Activated T-helper 2 cell treated with anti-CD3 and anti-CD28 coated beads, Interferon-gamma antibody, Interleukin-2, Interleukin-4, amounts not matched to agents 10 μg/mL and 5 μg/mL and 100 μg/mL, durations not matched to agents 14 hours and 24 hours and 36 hours (primary cell): ENCODE measurements around the gene SPRTN. TPM values are rescaled to one million over a fixed set of nuclear protein-coding genes. Genes with fewer than 3 reads are reported as not detected.

Experiments used
- DNase-seq: peaks from one replicate; pipeline ENCODE4 v3.0.0; 2021; ENCODE audit warnings: low spot score
- H3K27ac Mint-ChIP-seq: one replicate; pipeline ENCODE4 v1.8.0; 2021; ENCODE audit warnings: mixed read lengths
- H3K27me3 Mint-ChIP-seq: one replicate; pipeline ENCODE4 v1.8.0; 2021; ENCODE audit warnings: low read depth, mixed read lengths
- H3K36me3 Mint-ChIP-seq: one replicate; pipeline ENCODE4 v1.8.0; 2021; ENCODE audit warnings: low read depth, mixed read lengths
- H3K4me1 Mint-ChIP-seq: one replicate; pipeline ENCODE4 v1.8.0; 2021; ENCODE audit warnings: low read depth, mixed read lengths
- H3K4me3 Mint-ChIP-seq: one replicate; pipeline ENCODE4 v1.8.0; 2021; ENCODE audit warnings: low read depth, mild to moderate bottlenecking, moderate library complexity, mixed read lengths
- H3K9me3 Mint-ChIP-seq: one replicate; pipeline ENCODE4 v1.8.0; 2021; ENCODE audit warnings: mixed read lengths
- intact Hi-C: fragments of 100-400 bp; cut with micrococcal nuclease; formaldehyde crosslinking; loops from one replicate; pipeline ENCODE4 v1.15.1; 2023
- total RNA-seq: library from RNA; stranded (reverse); gene quantifications from 2 replicates; pipeline ENCODE4 v1.2.3, GENCODE V29; 2022

SPRTN gene
- total RNA-seq, 1 donor from 2014 or later = 11.9 TPM

GRCh38 chr1:231322880-231323530, 15.1 kb upstream of the SPRTN start:
- H3K27ac Mint-ChIP-seq = no peak overlapping the region
- no peak for DNase-seq
- peaks cover 1% of the 10 kb centered on the region for H3K27me3 Mint-ChIP-seq
- no peaks in the 10 kb centered on the region for H3K36me3 Mint-ChIP-seq
- no peaks in the 10 kb centered on the region for H3K4me1 Mint-ChIP-seq
- H3K9me3 Mint-ChIP-seq = no peaks in the 10 kb centered on the region
- H3K4me3 Mint-ChIP-seq = no peak overlapping the region
- intact Hi-C loops = no loop called here

- no peaks in the 10 kb centered on the region for H3K4me1 Mint-ChIP-seq
- no peak overlapping the region for H3K4me3 Mint-ChIP-seq
- no peaks in the 10 kb centered on the region for H3K9me3 Mint-ChIP-seq
- H3K27me3 Mint-ChIP-seq = peaks cover 1% of the 10 kb centered on the region
- H3K36me3 Mint-ChIP-seq = no peaks in the 10 kb centered on the region
- intact Hi-C loops = no loop called here
- H3K27ac Mint-ChIP-seq = no peak overlapping the region
- DNase-seq = no peak
Measured at GRCh38 chr1:231324660-231325059, 13.4 kb upstream of the SPRTN start.

GRCh38 chr1:231326248-231326647, 11.8 kb upstream of the SPRTN start:
- intact Hi-C loops = no loop called here
- Mint-ChIP-seq H3K36me3 (no peaks in the 10 kb centered on the region), H3K27me3 (peaks cover 1% of the 10 kb centered on the region), H3K27ac (no peak overlapping the region), H3K9me3 (no peaks in the 10 kb centered on the region), H3K4me1 (no peaks in the 10 kb centered on the region), H3K4me3 (no peak overlapping the region)
- DNase-seq = no peak

GRCh38 chr1:231327617-231328016, 10.5 kb upstream of the SPRTN start:
- intact Hi-C loops = no loop called here
- Mint-ChIP-seq H3K36me3 (peaks cover 2% of the 10 kb centered on the region), H3K4me1 (no peaks in the 10 kb centered on the region), H3K27ac (no peak overlapping the region), H3K9me3 (no peaks in the 10 kb centered on the region), H3K27me3 (peaks cover 1% of the 10 kb centered on the region), H3K4me3 (no peak overlapping the region)
- DNase-seq = no peak

GRCh38 chr1:231329483-231329882, 8.6 kb upstream of the SPRTN start:
- Mint-ChIP-seq H3K4me1 (peaks cover 10% of the 10 kb centered on the region), H3K4me3 (no peak overlapping the region), H3K9me3 (no peaks in the 10 kb centered on the region), H3K36me3 (peaks cover 12% of the 10 kb centered on the region), H3K27ac (no peak overlapping the region), H3K27me3 (no peaks in the 10 kb centered on the region)
- no peak for DNase-seq
- intact Hi-C loops = no loop called here

GRCh38 chr1:231332761-231333160, 5.3 kb upstream of the SPRTN start:
- peaks cover 30% of the 10 kb centered on the region for H3K36me3 Mint-ChIP-seq
- DNase-seq = no peak
- H3K4me3 Mint-ChIP-seq = no peak overlapping the region
- H3K4me1 Mint-ChIP-seq = peaks cover 25% of the 10 kb centered on the region
- H3K9me3 Mint-ChIP-seq = no peaks in the 10 kb centered on the region
- H3K27me3 Mint-ChIP-seq = peaks cover 1% of the 10 kb centered on the region
- intact Hi-C loops = no loop called here
- H3K27ac Mint-ChIP-seq = no peak overlapping the region

GRCh38 chr1:231334079-231334666, 3.9 kb upstream of the SPRTN start:
- DNase-seq = no peak
- Mint-ChIP-seq H3K27me3 (peaks cover 2% of the 10 kb centered on the region), H3K27ac (no peak overlapping the region), H3K36me3 (peaks cover 33% of the 10 kb centered on the region), H3K4me3 (peak overlapping the region; percentile 51), H3K4me1 (peaks cover 28% of the 10 kb centered on the region), H3K9me3 (no peaks in the 10 kb centered on the region)
- intact Hi-C loops = no loop called here

- Mint-ChIP-seq H3K27ac (no peak overlapping the region), H3K36me3 (peaks cover 38% of the 10 kb centered on the region), H3K27me3 (peaks cover 2% of the 10 kb centered on the region), H3K4me1 (peaks cover 34% of the 10 kb centered on the region), H3K9me3 (no peaks in the 10 kb centered on the region), H3K4me3 (peak overlapping the region; percentile 39)
- DNase-seq = no peak
- intact Hi-C loops = loop anchor here (5.0 kb wide), 2 partner anchors 267 to 468 kb away; partner anchors contain the start of gene C1orf198
Measured at GRCh38 chr1:231334952-231335351, 3.1 kb upstream of the SPRTN start.

- Mint-ChIP-seq H3K27ac (no peak overlapping the region), H3K27me3 (peaks cover 2% of the 10 kb centered on the region), H3K9me3 (no peaks in the 10 kb centered on the region), H3K4me3 (peak overlapping the region; percentile 99), H3K36me3 (peaks cover 44% of the 10 kb centered on the region), H3K4me1 (peaks cover 42% of the 10 kb centered on the region)
- intact Hi-C loops = loop anchor here (5.0 kb wide), 2 partner anchors 266 to 469 kb away; partner anchors contain the start of gene C1orf198
- no peak for DNase-seq
Measured at GRCh38 chr1:231335663-231336602, 2.2 kb upstream of the SPRTN start.

- H3K9me3 Mint-ChIP-seq = no peaks in the 10 kb centered on the region
- peaks cover 2% of the 10 kb centered on the region for H3K27me3 Mint-ChIP-seq
- intact Hi-C loops = loop anchor here (1.0 to 5.0 kb wide), 3 partner anchors 191 to 470 kb away; partner anchors contain the start of genes C1orf198 and TSNAX
- H3K4me1 Mint-ChIP-seq = peaks cover 42% of the 10 kb centered on the region
- peak overlapping the region; percentile 99 for H3K4me3 Mint-ChIP-seq
- H3K27ac Mint-ChIP-seq = peak overlapping the region; percentile 99
- DNase-seq = no peak
- peaks cover 52% of the 10 kb centered on the region for H3K36me3 Mint-ChIP-seq
Measured at GRCh38 chr1:231337043-231337471, 1.0 kb upstream of the SPRTN start.

GRCh38 chr1:231337472-231338269, 422 bp upstream of the SPRTN start, which contains the start of gene EXOC8:
Gene EXOC8, minus strand, starts transcription at chr1:231337852. Its CDS starts 107 bp downstream, at chr1:231337745.
- H3K27ac Mint-ChIP-seq = peak within 1 kb of the TSS; percentile 99
- H3K36me3 Mint-ChIP-seq = peaks cover 51% of the 10 kb centered on the region
- peaks cover 2% of the 10 kb centered on the region for H3K27me3 Mint-ChIP-seq
- intact Hi-C loops = loop anchor here (1.0 to 5.0 kb wide), 7 partner anchors 63 to 695 kb away; partner anchors contain the start of genes C1orf198, COG2, EGLN1 and GNPAT
- DNase-seq = peak; percentile 98
- no peaks in the 10 kb centered on the region for H3K9me3 Mint-ChIP-seq
- H3K4me1 Mint-ChIP-seq = peaks cover 42% of the 10 kb centered on the region
- H3K4me3 Mint-ChIP-seq = peak within 1 kb of the TSS; percentile 99
